ENCODE measurements around the gene EXO1.
A peak's percentile ranks its signal among the peaks of the same experiment; 100 is the strongest.

EXO1 gene

DNA sequence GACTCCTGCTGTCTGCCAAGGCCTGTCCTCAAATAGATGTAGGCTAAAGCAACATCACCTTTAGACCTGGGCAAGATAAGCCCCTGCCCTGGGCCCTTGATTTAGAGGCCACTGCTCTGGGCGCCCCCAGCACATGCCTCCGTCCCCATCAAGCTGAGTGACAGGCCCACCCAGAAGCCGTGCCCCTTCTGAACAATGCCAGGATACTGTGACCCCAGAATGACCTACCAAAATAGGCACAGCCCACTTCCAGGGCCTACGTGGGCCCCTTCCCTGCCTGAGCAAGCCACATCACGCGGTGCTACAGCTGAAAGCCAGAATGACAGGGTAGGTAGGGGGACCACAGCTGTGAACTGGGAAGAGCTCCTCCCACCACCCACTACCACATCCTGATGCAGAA is 84.8 kb downstream of the EXO1 start:
- ChIA-PET CTCF (no interaction called here), POLR2A (no interaction called here)
- TF ChIP-seq ELF4 (IDR thresholded peaks at IDR 0.05) (no peak), SP1 (IDR thresholded peaks at IDR 0.05) (no peak), NFRKB (IDR thresholded peaks at IDR 0.05) (no peak), TARDBP (IDR thresholded peaks at IDR 0.05) (no peak), ARNT (IDR thresholded peaks at IDR 0.05) (no peak), FOXM1 (IDR thresholded peaks at IDR 0.05; ENCODE audit: borderline replicate concordance) (no peak), FOXA1 (IDR thresholded peaks at IDR 0.05) (no peak), HDGF (IDR thresholded peaks at IDR 0.05; ENCODE audit: borderline replicate concordance) (no peak), LEF1 (IDR thresholded peaks at IDR 0.05; ENCODE audit: borderline replicate concordance) (no peak), ZNF384 (IDR thresholded peaks at IDR 0.05) (no peak), BHLHE40 (IDR thresholded peaks at IDR 0.05; ENCODE audit: borderline replicate concordance) (no peak), L3MBTL2 (conservative IDR thresholded peaks at IDR 0.05) (no peak), PKNOX1 (IDR thresholded peaks at IDR 0.05) (no peak), SUZ12 (IDR thresholded peaks at IDR 0.05) (no peak), FOXK2 (IDR thresholded peaks at IDR 0.05) (no peak), CTBP1 (IDR thresholded peaks at IDR 0.05; ENCODE audit: borderline replicate concordance) (no peak)
- DNase-seq (ENCODE audit: extremely low spot score): no peak

DNA sequence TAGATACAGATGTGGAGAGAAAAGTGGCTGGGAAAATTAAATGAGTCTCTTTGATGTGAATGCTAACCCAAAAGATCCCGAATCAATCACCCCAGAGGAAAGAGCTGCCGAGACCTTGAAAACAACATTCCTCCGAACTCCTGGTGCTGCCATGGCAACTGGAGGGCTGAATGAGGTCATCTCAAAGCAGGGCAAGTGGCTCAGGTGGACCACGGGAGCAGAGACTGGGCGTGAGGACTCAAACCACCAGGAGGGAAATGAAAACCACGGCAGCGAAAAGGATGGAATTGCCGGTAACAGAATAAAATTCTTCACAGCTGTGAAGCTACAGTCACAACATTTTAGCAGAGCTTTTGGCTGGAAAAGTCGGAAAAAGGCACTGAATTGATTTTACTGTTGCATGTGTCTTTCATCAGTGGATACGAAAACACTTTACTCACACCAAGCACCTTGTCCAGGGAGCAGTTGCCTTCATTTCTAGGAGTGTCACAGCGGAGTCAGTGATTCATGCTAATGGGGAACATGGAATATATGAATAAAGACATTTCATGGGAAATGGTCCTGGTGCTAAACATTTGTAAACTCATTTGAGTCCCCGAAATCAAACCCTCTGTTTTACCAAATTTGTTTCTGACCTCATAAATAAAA is 86.3 kb downstream of the EXO1 start:
- peak; percentile 55 for DNase-seq (ENCODE audit: extremely low spot score)
- ChIA-PET POLR2A (no interaction called here), CTCF (interaction anchor here (0.9 to 1.5 kb wide), 2 partner anchors 38 to 52 kb away, joined by 3 to 4 read pairs; no protein-coding TSS in a partner anchor)
- no peak for TF ChIP-seq CTBP1 (IDR thresholded peaks at IDR 0.05; ENCODE audit: borderline replicate concordance)
- no peak for TF ChIP-seq ARNT (IDR thresholded peaks at IDR 0.05)
- no peak for TF ChIP-seq PKNOX1 (IDR thresholded peaks at IDR 0.05)
- TF ChIP-seq TARDBP (IDR thresholded peaks at IDR 0.05): no peak
- no peak for TF ChIP-seq L3MBTL2 (conservative IDR thresholded peaks at IDR 0.05)
- TF ChIP-seq HDGF (IDR thresholded peaks at IDR 0.05; ENCODE audit: borderline replicate concordance): no peak
- no peak for TF ChIP-seq BHLHE40 (IDR thresholded peaks at IDR 0.05; ENCODE audit: borderline replicate concordance)
- no peak for TF ChIP-seq SUZ12 (IDR thresholded peaks at IDR 0.05)
- TF ChIP-seq FOXK2 (IDR thresholded peaks at IDR 0.05): no peak

DNA sequence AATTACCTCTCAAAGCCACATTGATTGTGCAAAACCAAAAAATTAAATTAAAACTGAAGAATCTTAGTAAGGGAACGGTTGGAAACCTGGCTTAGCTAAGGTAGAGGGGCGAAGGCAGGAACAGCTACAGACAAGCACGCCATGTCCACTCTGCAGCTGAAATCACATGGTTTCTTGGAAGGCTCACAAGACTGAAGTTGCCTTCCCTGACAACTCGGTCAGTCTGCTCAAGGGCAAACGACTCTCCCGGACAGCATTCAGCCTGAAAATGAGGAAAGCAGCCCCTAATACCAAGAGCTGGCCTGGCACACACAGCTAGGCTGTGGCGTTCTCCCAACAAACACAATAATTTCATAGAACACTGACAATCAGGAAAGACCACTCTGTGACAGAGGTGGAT is 86.9 kb downstream of the EXO1 start:
- ChIA-PET CTCF (interaction anchor here (0.9 to 1.5 kb wide), 2 partner anchors 39 to 51 kb away, joined by 3 to 4 read pairs; no protein-coding TSS in a partner anchor), POLR2A (no interaction called here)
- DNase-seq (ENCODE audit: extremely low spot score): no peak
- TF ChIP-seq NFRKB (IDR thresholded peaks at IDR 0.05) (no peak), FOXA1 (IDR thresholded peaks at IDR 0.05) (no peak), FOXM1 (IDR thresholded peaks at IDR 0.05; ENCODE audit: borderline replicate concordance) (no peak), L3MBTL2 (conservative IDR thresholded peaks at IDR 0.05) (no peak), HDGF (IDR thresholded peaks at IDR 0.05; ENCODE audit: borderline replicate concordance) (no peak), PKNOX1 (IDR thresholded peaks at IDR 0.05) (no peak), LEF1 (IDR thresholded peaks at IDR 0.05; ENCODE audit: borderline replicate concordance) (no peak), ELF4 (IDR thresholded peaks at IDR 0.05) (no peak), ZNF384 (IDR thresholded peaks at IDR 0.05) (no peak), ARNT (IDR thresholded peaks at IDR 0.05) (no peak), BHLHE40 (IDR thresholded peaks at IDR 0.05; ENCODE audit: borderline replicate concordance) (no peak), FOXK2 (IDR thresholded peaks at IDR 0.05) (no peak), TARDBP (IDR thresholded peaks at IDR 0.05) (no peak), SUZ12 (IDR thresholded peaks at IDR 0.05) (no peak), CTBP1 (IDR thresholded peaks at IDR 0.05; ENCODE audit: borderline replicate concordance) (no peak), SP1 (IDR thresholded peaks at IDR 0.05) (no peak)
